ENCODE data around the gene KCND2.

- TF ChIP-seq CTCF (IDR thresholded peaks at IDR 0.05), result no peak
- no peak for TF ChIP-seq POLR2A (IDR thresholded peaks at IDR 0.05)
Measured at GRCh38 chr7:120775755-120776154, 502.8 kb downstream of the KCND2 start.

Data from testis (tissue), 2 donors.